Liver (tissue), 3 donors: Measurements from ENCODE around the gene NYNRIN.

Experiments used
- EGR1 ChIP-seq, 2 donors: IDR thresholded peaks; 2 replicates each; pipeline ENCODE4 v1.6.1; 2016 to 2018; ENCODE audit warnings: antibody characterized with exemption in 2 of 2, low read depth in 2 of 2
- FOXA2 ChIP-seq: IDR thresholded peaks from 2 replicates; pipeline ENCODE4 v1.6.1; 2016; ENCODE audit warnings: antibody characterized with exemption
- GABPA ChIP-seq, 2 donors: IDR thresholded peaks in 1 of 2; conservative IDR thresholded peaks in 1 of 2; 2 replicates each; pipeline ENCODE4 v1.6.1; 2016; ENCODE audit warnings: antibody characterized with exemption in 2 of 2, mild to moderate bottlenecking in 1 of 2, moderate library complexity in 1 of 2
- HNF4G ChIP-seq: IDR thresholded peaks from 2 replicates; pipeline ENCODE4 v1.6.1; 2016; ENCODE audit warnings: antibody characterized with exemption
- JUND ChIP-seq, 2 donors: IDR thresholded peaks; 2 replicates each; pipeline ENCODE4 v1.6.1; 2016; ENCODE audit warnings: antibody characterized with exemption in 2 of 2
- MAX ChIP-seq: IDR thresholded peaks from 2 replicates; pipeline ENCODE4 v1.6.1; 2016; ENCODE audit warnings: antibody characterized with exemption
- RAD21 ChIP-seq, 2 donors: IDR thresholded peaks; 2 replicates each; pipeline ENCODE4 v1.6.1; 2016; ENCODE audit warnings: antibody characterized with exemption in 2 of 2, mild to moderate bottlenecking in 2 of 2
- REST ChIP-seq: IDR thresholded peaks from 2 replicates; pipeline ENCODE4 v1.6.1; 2016; ENCODE audit warnings: antibody characterized with exemption, mild to moderate bottlenecking
- TAF1 ChIP-seq: conservative IDR thresholded peaks from 2 replicates; pipeline ENCODE4 v1.6.1; 2016; ENCODE audit warnings: antibody characterized with exemption, mild to moderate bottlenecking
- YY1 ChIP-seq: IDR thresholded peaks from 2 replicates; pipeline ENCODE4 v1.6.1; 2016; ENCODE audit warnings: antibody characterized with exemption, mild to moderate bottlenecking
- TF ChIP-seq, protein P1 (sequence below): fragments of 150-350 bp; IDR thresholded peaks from 2 replicates; pipeline ENCODE4 v1.5.1; 2017; ENCODE audit warnings: improper control_type of control experiment, low read depth, low read length; ENCODE audit not compliant: missing input control
- TF ChIP-seq, protein P2 (sequence below): IDR thresholded peaks from 2 replicates; pipeline ENCODE4 v1.6.1; 2016; ENCODE audit warnings: antibody characterized with exemption
- TF ChIP-seq, protein P3 (sequence below): IDR thresholded peaks from 2 replicates; pipeline ENCODE4 v1.6.1; 2016; ENCODE audit warnings: antibody characterized with exemption
- donor health status: healthy.
- donor health status: healthy.

GRCh38 chr14:24428628-24429394 is 30.0 kb downstream of the NYNRIN start:
- TF ChIP-seq JUND (IDR thresholded peaks at IDR 0.05) (no peak), YY1 (no peak), HNF4G (no peak), REST (no peak), EGR1 (IDR thresholded peaks at IDR 0.05; ENCODE audit: low read depth in 2 of 2) (no peak), FOXA2 (no peak), RAD21 (IDR thresholded peaks at IDR 0.05) (no peak), MAX (no peak), GABPA (IDR thresholded peaks at IDR 0.05 in 1 of 2, conservative IDR thresholded peaks at IDR 0.05 in 1 of 2) (no peak), TAF1 (no peak)
- TF ChIP-seq, protein P1, sequence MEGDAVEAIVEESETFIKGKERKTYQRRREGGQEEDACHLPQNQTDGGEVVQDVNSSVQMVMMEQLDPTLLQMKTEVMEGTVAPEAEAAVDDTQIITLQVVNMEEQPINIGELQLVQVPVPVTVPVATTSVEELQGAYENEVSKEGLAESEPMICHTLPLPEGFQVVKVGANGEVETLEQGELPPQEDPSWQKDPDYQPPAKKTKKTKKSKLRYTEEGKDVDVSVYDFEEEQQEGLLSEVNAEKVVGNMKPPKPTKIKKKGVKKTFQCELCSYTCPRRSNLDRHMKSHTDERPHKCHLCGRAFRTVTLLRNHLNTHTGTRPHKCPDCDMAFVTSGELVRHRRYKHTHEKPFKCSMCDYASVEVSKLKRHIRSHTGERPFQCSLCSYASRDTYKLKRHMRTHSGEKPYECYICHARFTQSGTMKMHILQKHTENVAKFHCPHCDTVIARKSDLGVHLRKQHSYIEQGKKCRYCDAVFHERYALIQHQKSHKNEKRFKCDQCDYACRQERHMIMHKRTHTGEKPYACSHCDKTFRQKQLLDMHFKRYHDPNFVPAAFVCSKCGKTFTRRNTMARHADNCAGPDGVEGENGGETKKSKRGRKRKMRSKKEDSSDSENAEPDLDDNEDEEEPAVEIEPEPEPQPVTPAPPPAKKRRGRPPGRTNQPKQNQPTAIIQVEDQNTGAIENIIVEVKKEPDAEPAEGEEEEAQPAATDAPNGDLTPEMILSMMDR = no peak
- TF ChIP-seq, protein P2, sequence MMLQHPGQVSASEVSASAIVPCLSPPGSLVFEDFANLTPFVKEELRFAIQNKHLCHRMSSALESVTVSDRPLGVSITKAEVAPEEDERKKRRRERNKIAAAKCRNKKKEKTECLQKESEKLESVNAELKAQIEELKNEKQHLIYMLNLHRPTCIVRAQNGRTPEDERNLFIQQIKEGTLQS = no peak
- TF ChIP-seq, protein P3, sequence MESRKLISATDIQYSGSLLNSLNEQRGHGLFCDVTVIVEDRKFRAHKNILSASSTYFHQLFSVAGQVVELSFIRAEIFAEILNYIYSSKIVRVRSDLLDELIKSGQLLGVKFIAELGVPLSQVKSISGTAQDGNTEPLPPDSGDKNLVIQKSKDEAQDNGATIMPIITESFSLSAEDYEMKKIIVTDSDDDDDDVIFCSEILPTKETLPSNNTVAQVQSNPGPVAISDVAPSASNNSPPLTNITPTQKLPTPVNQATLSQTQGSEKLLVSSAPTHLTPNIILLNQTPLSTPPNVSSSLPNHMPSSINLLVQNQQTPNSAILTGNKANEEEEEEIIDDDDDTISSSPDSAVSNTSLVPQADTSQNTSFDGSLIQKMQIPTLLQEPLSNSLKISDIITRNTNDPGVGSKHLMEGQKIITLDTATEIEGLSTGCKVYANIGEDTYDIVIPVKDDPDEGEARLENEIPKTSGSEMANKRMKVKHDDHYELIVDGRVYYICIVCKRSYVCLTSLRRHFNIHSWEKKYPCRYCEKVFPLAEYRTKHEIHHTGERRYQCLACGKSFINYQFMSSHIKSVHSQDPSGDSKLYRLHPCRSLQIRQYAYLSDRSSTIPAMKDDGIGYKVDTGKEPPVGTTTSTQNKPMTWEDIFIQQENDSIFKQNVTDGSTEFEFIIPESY = no peak
